SIG-M5 treated with dmso at 0.1 percent for 504 hours (cell line): ENCODE measurements around the gene DDR2.
"Not testable (repeated sequence)": the region's sequence is repeated elsewhere in the genome, so short reads cannot be mapped to it uniquely, and the experiment has no call there.

Experiments
- DNase-seq: peaks from one replicate; lab custom pipeline; 2025; ENCODE audit not compliant: unreplicated experiment; lab: John Stamatoyannopoulos, UW

DDR2 gene

GRCh38 chr1:162753998-162754585 lies 121.8 kb downstream of the DDR2 start:
- no peak for DNase-seq

- DNase-seq, result no peak
Observed at GRCh38 chr1:162755306-162755705, 123.0 kb downstream of the DDR2 start.

- DNase-seq, result no peak
Observed at GRCh38 chr1:162756523-162756922, 124.3 kb downstream of the DDR2 start.

DNA sequence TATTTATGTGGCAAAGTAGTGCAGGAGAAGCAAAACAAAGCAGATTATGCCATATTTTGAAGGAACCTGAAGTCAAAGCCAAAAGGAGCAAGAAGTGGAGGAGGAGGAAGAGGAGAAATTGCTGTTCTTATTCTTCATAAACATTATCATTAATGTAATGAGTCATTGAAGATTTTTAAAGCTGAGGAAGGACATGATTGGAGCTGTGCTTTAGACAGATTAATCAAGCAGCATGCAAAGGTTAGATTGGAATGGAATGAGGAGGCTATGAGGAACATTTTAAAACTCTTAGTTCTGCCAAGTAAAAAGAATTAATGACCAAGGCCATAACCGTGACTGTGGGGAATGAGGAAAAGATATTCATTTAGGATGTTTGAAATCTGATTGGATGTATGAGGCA lies 125.2 kb downstream of the DDR2 start:
- no peak for DNase-seq

DNA sequence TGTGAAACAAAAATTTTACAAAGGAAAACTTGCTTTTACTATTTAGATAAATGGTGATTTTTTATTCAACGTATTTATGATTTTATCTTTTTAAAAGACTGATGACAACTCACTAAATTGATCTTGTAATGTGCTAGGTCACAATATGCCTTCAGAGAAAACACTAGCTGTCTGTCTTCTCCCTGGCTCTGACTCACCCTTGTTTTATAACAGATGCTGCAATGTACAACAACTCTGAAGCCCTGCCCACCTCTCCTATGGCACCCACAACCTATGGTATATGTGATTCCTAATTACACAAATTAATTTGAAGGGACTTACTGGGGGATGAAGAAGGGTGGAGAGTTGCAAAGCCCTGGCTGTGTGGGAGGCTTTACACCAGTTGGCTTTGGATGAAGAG lies 133.5 kb downstream of the DDR2 start:
- DNase-seq, result no peak

- DNase-seq, result no peak
Observed at GRCh38 chr1:162772571-162773154, 140.4 kb downstream of the DDR2 start.

DNA sequence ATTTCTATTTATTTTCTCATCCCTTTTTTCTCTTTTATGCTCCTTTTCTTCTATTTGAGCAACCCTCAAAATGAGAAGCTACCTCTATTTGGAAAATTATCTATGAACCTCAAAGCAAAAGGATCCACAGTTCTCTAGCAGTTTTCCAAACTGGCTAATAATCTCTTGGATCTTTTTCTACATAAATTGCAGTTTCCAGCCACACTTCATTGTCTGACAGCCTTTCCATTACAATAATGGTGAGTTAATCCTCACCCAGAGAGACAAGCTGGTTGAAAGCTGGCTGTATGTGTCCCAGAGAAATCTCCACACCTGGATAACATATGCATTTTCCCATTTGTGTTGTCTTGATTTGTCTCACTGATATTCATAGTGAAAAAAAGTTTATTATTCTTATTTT lies 141.7 kb downstream of the DDR2 start:
- no peak for DNase-seq

- DNase-seq, result no peak
Observed at GRCh38 chr1:162779043-162779442, 146.8 kb downstream of the DDR2 start.

GRCh38 chr1:162782671-162783070 lies 150.4 kb downstream of the DDR2 start:
- DNase-seq, result no peak

- not testable (repeated sequence) for DNase-seq
Observed at GRCh38 chr1:162784926-162785325, 152.7 kb downstream of the DDR2 start.

- DNase-seq, result not testable (repeated sequence)
Observed at GRCh38 chr1:162788783-162789182, 156.5 kb downstream of the DDR2 start.

DNA sequence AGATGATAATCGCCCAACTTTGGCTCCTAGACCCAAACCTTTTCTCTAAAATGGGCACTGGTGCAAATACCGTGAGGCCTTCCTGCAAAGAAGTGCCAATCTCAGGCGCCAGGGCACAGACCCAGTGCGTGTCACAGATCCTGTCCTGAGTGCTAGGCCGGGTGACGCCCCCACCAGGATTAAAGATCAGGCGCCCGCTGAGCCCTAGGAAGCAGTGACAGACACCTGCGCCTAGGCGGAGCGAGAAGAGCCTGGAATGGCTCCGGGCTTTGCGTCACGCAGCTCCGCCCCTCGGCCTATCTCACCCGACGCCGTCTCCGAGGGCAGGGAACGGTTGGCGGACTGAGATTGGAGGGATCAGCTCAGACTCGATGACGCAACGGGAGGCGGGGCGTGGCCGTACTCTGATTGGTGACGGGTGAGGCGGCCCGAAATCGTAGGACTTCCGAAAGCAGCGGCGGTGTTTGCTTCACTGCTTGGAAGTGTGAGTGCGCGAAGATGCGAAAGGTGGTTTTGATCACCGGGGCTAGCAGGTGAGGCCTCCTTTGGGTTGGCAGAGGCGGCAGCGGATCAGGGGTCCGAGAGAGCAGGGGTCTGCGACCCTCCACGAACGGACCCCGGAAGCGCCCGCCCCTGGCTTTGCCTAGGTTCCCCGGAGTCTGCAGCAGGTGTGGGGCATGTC lies 158.2 kb downstream of the DDR2 start, which contains the start of gene HSD17B7:
Gene HSD17B7, plus strand, starts transcription at position 400 of the 682 bp plus-strand sequence. Its CDS starts 99 bp downstream, at position 499.
- peak; percentile 74 for DNase-seq

DNA sequence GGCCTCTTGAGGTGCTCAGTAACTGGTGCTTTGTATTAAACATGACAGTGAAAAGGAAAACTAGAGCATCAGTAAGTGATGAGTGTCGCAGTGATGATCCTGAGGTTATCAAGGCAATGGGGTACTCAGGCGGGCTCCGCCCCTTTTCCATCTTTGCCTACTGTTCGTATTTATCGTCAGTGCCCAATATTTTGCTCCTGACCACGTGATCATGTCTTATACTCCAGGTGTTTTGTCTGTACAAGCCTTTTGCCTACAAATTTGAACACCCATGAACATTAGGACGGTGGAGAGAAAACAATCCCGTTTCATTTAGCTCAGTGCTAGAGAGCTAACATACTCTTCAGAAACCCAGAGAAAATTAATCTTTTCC lies 158.7 kb downstream of the DDR2 start:
- DNase-seq, result not testable (repeated sequence)

DNA sequence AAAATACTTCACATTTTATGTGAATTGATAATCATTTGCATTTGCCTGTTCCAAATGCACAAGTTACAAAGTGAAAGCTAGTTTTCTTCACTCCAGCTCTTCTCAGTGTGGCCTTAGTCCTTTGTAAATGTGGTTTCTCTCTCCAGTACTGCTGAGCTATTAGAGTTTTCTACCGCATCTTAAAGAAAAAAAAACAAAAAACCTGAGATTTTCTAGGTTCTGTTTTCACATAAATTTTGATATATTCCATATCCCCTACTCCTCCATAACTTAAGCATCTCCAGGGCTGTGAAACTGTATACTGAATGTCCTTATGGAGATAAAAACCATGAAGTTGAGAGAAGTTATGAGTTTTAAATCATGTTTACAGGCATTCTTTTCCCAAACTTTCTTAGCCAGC lies 162.0 kb downstream of the DDR2 start:
- DNase-seq, result not testable (repeated sequence)

- not testable (repeated sequence) for DNase-seq
Observed at GRCh38 chr1:162796617-162797279, 164.5 kb downstream of the DDR2 start.

DNA sequence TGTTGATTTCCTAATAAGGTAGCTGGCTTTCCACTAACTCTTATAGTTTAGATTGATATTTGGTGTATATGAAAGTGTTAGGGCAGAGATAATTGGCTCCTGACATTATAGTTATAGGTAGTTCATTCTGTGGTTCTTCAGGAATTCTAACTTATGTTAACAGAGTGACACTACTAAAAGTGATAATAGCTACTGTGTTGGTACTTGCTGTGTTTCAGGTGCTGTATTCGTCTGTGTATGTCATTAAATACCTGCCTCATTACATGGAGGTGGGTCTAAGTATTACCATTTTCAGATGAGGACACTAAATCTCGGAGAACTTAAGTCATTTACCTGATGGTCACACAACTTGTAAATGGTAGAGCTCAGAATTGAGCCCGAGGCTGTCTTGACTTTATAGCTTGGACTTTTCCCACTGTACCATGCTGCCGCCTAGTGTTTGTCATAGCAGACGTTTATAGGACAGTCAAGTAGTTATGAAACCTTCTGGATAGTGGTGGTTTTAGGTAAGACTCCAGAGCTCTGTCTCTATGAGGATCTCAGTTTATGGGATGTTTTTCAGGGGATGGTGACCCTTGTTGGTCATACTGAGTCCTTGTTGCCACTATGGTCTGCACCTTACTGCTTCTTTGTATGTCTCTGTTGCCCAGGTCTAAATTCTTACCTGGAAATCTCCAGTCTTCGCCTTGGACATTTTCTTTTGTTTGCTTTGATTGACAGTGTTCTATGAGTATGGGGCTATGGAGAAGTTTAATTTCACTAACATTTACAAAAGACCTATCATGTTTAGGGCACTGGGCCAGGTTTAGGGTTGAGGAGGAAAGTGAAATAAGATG lies 167.9 kb downstream of the DDR2 start:
- DNase-seq, result peak; percentile 76

DNA sequence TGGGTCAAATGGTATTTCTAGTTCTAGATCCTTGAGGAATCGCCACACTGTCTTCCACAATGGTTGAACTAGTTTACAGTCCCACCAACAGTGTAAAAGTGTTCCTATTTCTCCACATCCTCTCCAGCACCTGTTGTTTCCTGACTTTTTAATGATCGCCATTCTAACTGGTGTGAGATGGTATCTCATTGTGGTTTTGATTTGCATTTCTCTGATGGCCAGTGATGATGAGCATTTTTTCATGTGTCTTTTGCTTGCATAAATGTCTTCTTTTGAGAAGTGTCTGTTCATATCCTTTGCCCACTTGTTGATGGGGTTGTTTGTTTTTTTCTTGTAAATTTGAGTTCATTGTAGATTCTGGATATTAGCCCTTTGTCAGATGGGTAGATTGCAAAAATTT lies 175.2 kb downstream of the DDR2 start:
- DNase-seq, result not testable (repeated sequence)

DNA sequence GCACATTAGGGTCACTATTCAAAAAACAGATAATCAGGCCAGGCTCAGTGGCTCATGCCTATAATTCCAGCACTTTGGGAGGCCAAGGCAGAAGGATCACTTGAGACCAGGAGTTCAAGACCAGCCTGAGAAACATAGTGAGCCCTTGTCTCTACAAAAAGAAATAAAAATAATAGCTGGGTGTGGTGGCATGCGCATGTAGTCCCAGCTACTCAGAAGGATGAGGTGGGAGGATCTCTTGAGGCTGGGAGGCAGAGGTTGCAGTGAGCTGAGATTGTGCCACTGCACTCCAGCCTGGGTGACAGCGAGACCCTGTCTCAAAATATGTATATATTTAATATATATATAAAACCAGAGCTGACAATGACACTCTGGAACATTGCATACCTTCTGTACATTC lies 180.1 kb downstream of the DDR2 start:
- not testable (repeated sequence) for DNase-seq

DNA sequence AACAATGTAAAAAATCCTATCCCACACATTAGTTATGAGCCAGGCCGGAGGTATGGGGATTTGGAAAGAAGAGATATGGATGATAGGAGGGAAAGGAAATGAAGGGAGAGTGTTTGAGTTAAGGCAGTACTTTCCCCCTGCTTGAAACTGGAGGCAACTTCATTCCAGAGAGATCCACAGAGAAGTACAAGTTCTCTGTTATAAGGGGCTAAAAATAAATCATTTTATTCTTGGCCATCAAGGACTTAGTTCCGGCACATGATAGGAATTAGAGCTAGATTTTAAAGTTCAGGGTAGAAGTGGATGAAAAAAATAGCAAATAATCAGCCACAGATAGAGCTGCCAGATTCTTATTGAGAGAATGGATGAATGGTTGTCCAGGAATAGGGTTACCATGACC lies 185.9 kb downstream of the DDR2 start:
- not testable (repeated sequence) for DNase-seq

- DNase-seq, result not testable (repeated sequence)
Observed at GRCh38 chr1:162818666-162819065, 186.4 kb downstream of the DDR2 start.
